HL-60/S4 (cell line): ENCODE results near the gene ZSCAN1.
"Not testable (repeated sequence)": the region's sequence is repeated elsewhere in the genome, so short reads cannot be mapped to it uniquely, and the experiment has no call there.

Source experiments
- in situ Hi-C: fragments of 300-500 bp; cut with MboI; formaldehyde crosslinking; loops from 2 replicates; pipeline ENCODE4 v1.14.3; 2022; ENCODE audit warnings: low sequenced_read_pairs

Gene ZSCAN1

GRCh38 chr19:58033741-58034476, at the start of gene ZSCAN1:
TSS of gene ZSCAN1 (plus strand) at chr19:58034025. CDS start at chr19:58037837, 3,812 bp downstream.
- in situ Hi-C loops = no loop called here

GRCh38 chr19:57992841-57993240, 41.0 kb upstream of the ZSCAN1 start:
- in situ Hi-C loops = no loop called here

- in situ Hi-C loops = no loop called here
These were observed 33.1 kb upstream of the ZSCAN1 start for GRCh38 chr19:58000677-58001076.

- in situ Hi-C loops = no loop called here
These were observed 31.9 kb upstream of the ZSCAN1 start for GRCh38 chr19:58001895-58002369.

GRCh38 chr19:58002384-58003173, 31.2 kb upstream of the ZSCAN1 start, which contains the start of gene ZNF606:
TSS of gene ZNF606 (minus strand) at chr19:58002820. CDS start at chr19:58001319, 1,501 bp downstream.
- in situ Hi-C loops = no loop called here

- in situ Hi-C loops = no loop called here
These were observed 30.5 kb upstream of the ZSCAN1 start for GRCh38 chr19:58003174-58003828.

GRCh38 chr19:58007285-58007684, 26.5 kb upstream of the ZSCAN1 start:
- in situ Hi-C loops = no loop called here

GRCh38 chr19:58008877-58009276, 24.9 kb upstream of the ZSCAN1 start:
- in situ Hi-C loops = not testable (repeated sequence)

- in situ Hi-C loops = no loop called here
These were observed 24.5 kb upstream of the ZSCAN1 start for GRCh38 chr19:58009301-58009665.

- in situ Hi-C loops = no loop called here
These were observed 24.0 kb upstream of the ZSCAN1 start for GRCh38 chr19:58009666-58010301.

GRCh38 chr19:58010507-58010906, 23.3 kb upstream of the ZSCAN1 start:
- in situ Hi-C loops = no loop called here

GRCh38 chr19:58014141-58014540, 19.7 kb upstream of the ZSCAN1 start:
- in situ Hi-C loops = no loop called here

- in situ Hi-C loops = no loop called here
These were observed 13.7 kb upstream of the ZSCAN1 start for GRCh38 chr19:58020129-58020528.

GRCh38 chr19:58021541-58022282, 12.1 kb upstream of the ZSCAN1 start:
- in situ Hi-C loops = no loop called here

- in situ Hi-C loops = no loop called here
These were observed 11.6 kb upstream of the ZSCAN1 start for GRCh38 chr19:58022283-58022660.

GRCh38 chr19:58024661-58025060, 9.2 kb upstream of the ZSCAN1 start:
- in situ Hi-C loops = no loop called here

GRCh38 chr19:58034477-58034793, 610 bp downstream of the ZSCAN1 start:
- in situ Hi-C loops = no loop called here

GRCh38 chr19:58035863-58036262, 2.0 kb downstream of the ZSCAN1 start:
- in situ Hi-C loops = no loop called here

GRCh38 chr19:58037927-58038687, 4.3 kb downstream of the ZSCAN1 start:
- in situ Hi-C loops = no loop called here

- in situ Hi-C loops = no loop called here
These were observed 4.9 kb downstream of the ZSCAN1 start for GRCh38 chr19:58038688-58039204.
